HepG2 (cell line): ENCODE results near the gene SLC2A11. TPM values are rescaled to one million over a fixed set of nuclear protein-coding genes. Genes with fewer than 3 reads are reported as not detected.
A peak's percentile ranks its signal among the peaks of the same experiment; 100 is the strongest.

Experiments used
- BCL3 ChIP-seq: sonication (generic); formaldehyde crosslinking; IDR thresholded peaks from 2 replicates; pipeline ENCODE4 v1.5.1; 2020; ENCODE audit warnings: mild to moderate bottlenecking, missing genetic modification reagents, moderate library complexity
- CAMTA2 ChIP-seq: sonication (generic); formaldehyde crosslinking; IDR thresholded peaks from 2 replicates; pipeline ENCODE4 v1.4.0; 2020; ENCODE audit warnings: mild to moderate bottlenecking, missing genetic modification reagents, borderline replicate concordance
- CBX5 ChIP-seq: sonication (generic); formaldehyde crosslinking; IDR thresholded peaks from 2 replicates; pipeline ENCODE4 v1.4.0; 2020; ENCODE audit warnings: missing genetic modification reagents, borderline replicate concordance
- EZH2 ChIP-seq: conservative IDR thresholded peaks from 2 replicates; pipeline ENCODE4 v1.6.1; 2012; ENCODE audit warnings: mild to moderate bottlenecking, low read depth, low read length, moderate library complexity
- FOXK1 ChIP-seq: sonication (generic); formaldehyde crosslinking; IDR thresholded peaks from 2 replicates; pipeline ENCODE4 v1.4.0; 2020; ENCODE audit warnings: low read depth, missing genetic modification reagents, borderline replicate concordance
- HNF1A ChIP-seq, 2 experiments: sonication (generic) in 1 of 2; formaldehyde crosslinking in 1 of 2; IDR thresholded peaks; 2 replicates each; pipeline versions ENCODE4 v1.4.0 to v1.6.1; 2016 to 2020; ENCODE audit warnings: borderline replicate concordance in 1 of 2, low read depth in 1 of 2, mild to moderate bottlenecking in 1 of 2, missing genetic modification reagents in 1 of 2
- KDM5B ChIP-seq: sonication (generic); formaldehyde crosslinking; IDR thresholded peaks from 2 replicates; pipeline ENCODE4 v1.4.0; 2020; ENCODE audit warnings: missing genetic modification reagents, mild to moderate bottlenecking, borderline replicate concordance
- KDM6A ChIP-seq: IDR thresholded peaks from 2 replicates; pipeline ENCODE4 v1.6.1; 2016; ENCODE audit warnings: low read depth
- MBNL3 ChIP-seq: fragments of 250-450 bp; sonication (Bioruptor Pico); conservative IDR thresholded peaks from 2 replicates; pipeline ENCODE4 v1.8.0; 2022; ENCODE audit warnings: mild to moderate bottlenecking, inconsistent platforms
- NR1H2 ChIP-seq: sonication (generic); formaldehyde crosslinking; IDR thresholded peaks from 2 replicates; pipeline ENCODE4 v1.8.1; 2022; ENCODE audit warnings: low read depth, missing genetic modification reagents, borderline replicate concordance
- POLR2A ChIP-seq, 2 experiments: IDR thresholded peaks; 2 replicates each; pipeline ENCODE4 v1.6.1; 2011; ENCODE audit warnings: low read depth in 2 of 2, low read length in 2 of 2, mild to moderate bottlenecking in 1 of 2, moderate library complexity in 1 of 2; ENCODE audit not compliant: insufficient read depth in 1 of 2
- SMAD3 ChIP-seq: sonication (generic); formaldehyde crosslinking; IDR thresholded peaks from 2 replicates; pipeline ENCODE4 v1.4.0; 2020; ENCODE audit warnings: missing genetic modification reagents
- XBP1 ChIP-seq: sonication (generic); formaldehyde crosslinking; IDR thresholded peaks from 2 replicates; pipeline ENCODE4 v1.5.0; 2020; ENCODE audit warnings: missing genetic modification reagents
- ZBTB7B ChIP-seq: sonication (generic); formaldehyde crosslinking; IDR thresholded peaks from 2 replicates; pipeline ENCODE4 v1.4.0; 2020; ENCODE audit warnings: missing genetic modification reagents
- ZFP82 ChIP-seq: sonication (generic); formaldehyde crosslinking; IDR thresholded peaks from 2 replicates; pipeline ENCODE4 v1.5.1; 2020; ENCODE audit warnings: mild to moderate bottlenecking, missing genetic modification reagents, borderline replicate concordance
- ZNF251 ChIP-seq: sonication (generic); formaldehyde crosslinking; IDR thresholded peaks from 2 replicates; pipeline ENCODE4 v1.9.0; 2021; ENCODE audit warnings: mild to moderate bottlenecking, missing genetic modification reagents
- ZNF574 ChIP-seq: sonication (generic); formaldehyde crosslinking; IDR thresholded peaks from 2 replicates; pipeline ENCODE4 v1.4.0; 2020; ENCODE audit warnings: missing genetic modification reagents
- ZNF773 ChIP-seq: sonication (generic); formaldehyde crosslinking; IDR thresholded peaks from 2 replicates; pipeline ENCODE4 v1.4.0; 2020; ENCODE audit warnings: missing genetic modification reagents, borderline replicate concordance
- ZNF850 ChIP-seq: sonication (generic); formaldehyde crosslinking; conservative IDR thresholded peaks from 2 replicates; pipeline ENCODE4 v1.9.0; 2021; ENCODE audit warnings: mild to moderate bottlenecking, missing genetic modification reagents
- ZSCAN12 ChIP-seq: sonication (generic); formaldehyde crosslinking; IDR thresholded peaks from 2 replicates; pipeline ENCODE4 v1.9.0; 2021; ENCODE audit warnings: mild to moderate bottlenecking, missing genetic modification reagents
- ZSCAN30 ChIP-seq: sonication (generic); formaldehyde crosslinking; IDR thresholded peaks from 2 replicates; pipeline ENCODE4 v1.5.0; 2020; ENCODE audit warnings: mild to moderate bottlenecking, missing genetic modification reagents
- polyA plus RNA-seq, 8 experiments: library from polyadenylated mRNA; depleted of rRNA in 3 of 8; stranded (reverse) in 7 of 8; unstranded in 1 of 8; fragments of >200 nt; fragmentation: Illumina TruSeq in 4 of 8; extraction: Trizol in 4 of 8; gene quantifications; 2 replicates each; pipeline versions ENCODE4 v1.2.1 to v1.2.3, GENCODE V29; 2011 to 2016; ENCODE audit warnings: low read depth in 4 of 8, missing spikeins in 1 of 8, mixed read lengths in 1 of 8; ENCODE audit not compliant: insufficient read depth in 1 of 8
- total RNA-seq, 5 experiments: library from RNA; depleted of rRNA; stranded (reverse); fragments of >200 nt; fragmentation: Illumina TruSeq; extraction: Trizol; gene quantifications; 2 replicates each; pipeline ENCODE4 v1.2.3, GENCODE V29; 2016; ENCODE audit warnings: low read depth in 1 of 5

The SLC2A11 gene
- total and polyA plus RNA-seq, 2 of the 13 experiments (the other 11 are each of a cell fraction or from before 2014, with no cell fraction given): 15.2 to 15.4 TPM

- TF ChIP-seq ZNF251 (no peak), ZSCAN30 (CRISPR knock-in tag) (no peak), ZNF574 (peak; percentile 80), ZSCAN12 (CRISPR knock-in tag) (no peak), HNF1A (IDR thresholded peaks at IDR 0.05; ENCODE audit: low read depth) (no peak), HNF1A (CRISPR knock-in tag; IDR thresholded peaks at IDR 0.05; ENCODE audit: borderline replicate concordance) (no peak), KDM5B (CRISPR knock-in tag) (peak; percentile 63; the same call in 1 of the 2 replicates), SMAD3 (CRISPR knock-in tag) (no peak; the same call in 1 of the 2 replicates), ZBTB7B (peak; percentile 43; the same call in 1 of the 2 replicates), ZNF773 (CRISPR knock-in tag) (no peak), XBP1 (CRISPR knock-in tag) (no peak), POLR2A (IDR thresholded peaks at IDR 0.05; ENCODE audit: insufficient read depth in 1 of 2, low read depth in 2 of 2, low read length in 2 of 2) (no peak), ZNF850 (no peak), CAMTA2 (no peak), EZH2 (no peak), ZFP82 (CRISPR knock-in tag) (no peak), KDM6A (CRISPR knock-in tag) (no peak), FOXK1 (no peak), CBX5 (CRISPR knock-in tag) (no peak), MBNL3 (CRISPR knock-in tag) (no peak), NR1H2 (CRISPR knock-in tag) (no peak), BCL3 (CRISPR knock-in tag) (peak; percentile 91)
Measured at GRCh38 chr22:23849009-23850006, 8.4 kb upstream of the SLC2A11 start (continued).
